HPDE6-E6E7 (cell line): ENCODE measurements around the gene MET.
"Not testable (repeated sequence)": the region's sequence is repeated elsewhere in the genome, so short reads cannot be mapped to it uniquely, and the experiment has no call there.

ENCODE experiments used
- DNase-seq: peaks from one replicate; pipeline ENCODE4 v3.0.0; 2011; ENCODE audit warnings: missing footprints; ENCODE audit errors: extremely low spot score

MET gene

GRCh38 chr7:116726713-116727431 lies 54.9 kb downstream of the MET start:
- DNase-seq = no peak

GRCh38 chr7:116727432-116728009 lies 55.5 kb downstream of the MET start:
- no peak for DNase-seq

DNA sequence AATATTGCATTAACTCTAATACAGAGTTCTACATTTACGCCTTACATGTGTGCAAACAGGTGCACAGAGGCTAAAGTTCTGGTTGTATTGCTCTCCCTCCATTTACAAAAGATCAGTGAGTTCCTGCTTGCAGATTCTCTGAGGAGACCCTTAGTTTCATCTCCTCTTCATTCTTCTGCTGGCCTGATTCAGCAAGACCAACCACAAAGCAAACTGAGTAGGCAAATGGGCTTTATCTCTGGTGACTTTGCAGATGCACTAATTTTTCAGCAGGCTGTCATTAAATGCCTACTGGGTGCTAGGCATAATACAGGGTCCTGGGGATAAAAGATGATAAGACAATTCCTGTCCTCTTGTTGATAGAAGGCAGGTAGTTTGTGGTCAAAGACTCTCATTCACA lies 56.4 kb downstream of the MET start:
- DNase-seq = no peak

DNA sequence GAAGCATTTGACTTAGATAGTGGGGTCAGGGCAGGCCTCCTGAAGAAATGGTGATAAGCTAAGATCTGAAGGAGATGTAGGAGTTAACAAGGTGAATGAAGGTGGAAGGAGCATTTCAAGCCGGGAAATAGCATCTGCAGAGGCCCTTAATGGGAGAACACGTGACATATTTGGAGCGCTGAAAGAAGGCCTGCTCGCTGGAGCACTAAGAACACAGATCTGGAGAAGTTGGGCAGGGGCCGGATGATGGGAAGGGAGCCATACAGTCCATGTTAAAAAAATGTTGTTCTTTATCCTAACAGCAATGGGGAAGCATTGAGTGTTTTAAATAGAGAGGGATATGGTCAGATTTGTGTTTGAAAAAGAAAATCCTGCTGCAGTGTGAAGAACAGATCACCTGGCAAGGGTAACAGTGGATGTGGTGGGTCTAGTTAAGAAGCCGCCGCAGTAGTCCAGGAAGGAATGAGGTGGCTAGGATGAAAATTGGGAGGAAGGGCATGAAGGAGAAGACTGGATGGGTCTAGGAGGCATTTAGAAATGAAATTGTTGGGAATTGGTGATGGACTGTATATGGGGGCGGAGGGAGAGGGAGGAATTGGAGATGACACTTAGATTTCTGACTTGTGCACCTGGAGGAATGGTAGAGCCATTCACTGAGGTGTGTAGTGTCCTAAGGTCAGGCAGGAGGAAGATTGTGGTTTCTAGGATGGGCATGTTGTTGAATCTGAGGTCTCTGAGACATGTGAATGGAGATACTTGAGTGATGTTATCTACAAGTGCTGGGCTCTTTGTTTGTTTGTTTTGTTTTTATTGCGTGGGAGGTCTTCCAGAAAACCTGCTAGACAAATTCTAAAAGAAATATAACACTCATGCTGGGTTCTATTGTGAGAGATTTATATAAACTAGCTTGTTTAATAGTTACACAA lies 58.4 kb downstream of the MET start:
- no peak for DNase-seq

- DNase-seq = no peak
Observed at GRCh38 chr7:116731023-116731395, 59.0 kb downstream of the MET start.

DNA sequence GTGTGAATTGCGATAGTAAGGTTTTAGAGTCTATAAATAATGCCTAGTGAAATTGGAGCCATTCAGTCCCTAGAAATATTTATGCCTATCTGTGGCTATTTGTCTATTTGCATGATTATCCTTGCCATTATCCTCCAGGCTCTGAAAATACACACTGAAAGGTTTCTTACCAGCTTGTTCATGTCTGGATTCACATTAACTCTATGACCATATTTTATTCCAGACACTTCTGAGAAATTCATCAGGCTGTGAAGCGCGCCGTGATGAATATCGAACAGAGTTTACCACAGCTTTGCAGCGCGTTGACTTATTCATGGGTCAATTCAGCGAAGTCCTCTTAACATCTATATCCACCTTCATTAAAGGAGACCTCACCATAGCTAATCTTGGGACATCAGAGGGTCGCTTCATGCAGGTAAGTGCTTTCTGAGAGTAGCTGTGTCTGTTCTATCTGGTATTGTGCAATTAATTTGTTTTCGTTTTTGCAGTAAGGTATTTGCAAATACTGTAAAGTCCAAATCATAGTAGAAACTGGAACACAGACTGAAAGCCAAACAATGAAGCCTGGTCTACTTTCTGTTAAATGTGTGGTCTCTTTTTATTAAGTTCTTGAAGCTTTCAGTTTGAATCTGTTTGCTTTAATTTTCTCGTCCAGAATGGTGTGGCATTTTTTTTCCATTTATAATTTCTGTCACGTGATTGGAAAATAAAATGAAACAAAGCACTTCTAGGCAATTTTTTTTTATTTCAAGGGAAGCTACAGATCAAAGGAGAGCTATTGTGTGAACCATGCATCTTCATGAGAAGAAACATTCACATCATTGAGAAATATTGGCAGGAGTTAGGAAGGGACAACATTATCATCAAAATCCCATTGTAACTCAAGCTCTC lies 59.7 kb downstream of the MET start:
- no peak for DNase-seq

DNA sequence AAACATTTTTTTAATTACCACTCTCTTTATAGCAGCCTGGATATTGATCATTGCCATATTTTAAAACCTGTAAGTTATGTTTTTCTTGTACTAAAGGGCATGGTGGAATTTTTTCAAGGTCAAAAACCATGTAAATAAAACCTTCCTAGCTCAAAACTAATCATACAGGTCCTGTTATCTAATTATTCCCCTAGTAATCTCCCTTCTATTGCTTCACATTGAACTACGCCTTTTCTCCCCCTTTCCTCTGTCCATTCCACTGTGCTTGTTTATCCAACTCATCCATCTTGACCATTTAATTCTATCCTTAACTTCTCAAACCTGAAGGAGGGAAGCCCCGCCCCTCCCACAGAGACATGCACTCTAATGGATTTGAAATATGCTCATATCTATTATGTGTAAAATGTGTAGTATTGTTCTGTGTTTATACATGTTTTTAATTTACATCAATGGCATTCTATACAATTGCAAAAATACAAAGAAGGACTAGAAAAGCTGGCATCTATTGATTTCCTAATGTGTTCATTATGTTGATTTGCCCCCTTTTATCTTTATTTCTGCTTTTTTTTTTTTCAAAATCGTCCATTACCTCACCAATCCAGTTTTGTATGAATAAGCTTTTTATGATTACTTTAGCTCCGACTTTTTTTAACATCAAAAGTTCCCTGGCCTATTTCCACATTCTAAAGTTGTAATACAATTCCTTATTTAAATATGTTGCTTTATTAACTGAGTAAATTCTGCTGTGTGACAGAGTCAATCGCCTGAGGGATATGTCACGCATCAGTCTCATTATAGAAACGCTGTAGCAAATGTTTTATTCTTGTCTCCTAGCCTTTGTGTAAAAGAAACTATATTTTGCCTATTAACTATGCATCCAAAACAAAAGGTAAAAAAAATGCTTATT lies 61.0 kb downstream of the MET start:
- no peak for DNase-seq

DNA sequence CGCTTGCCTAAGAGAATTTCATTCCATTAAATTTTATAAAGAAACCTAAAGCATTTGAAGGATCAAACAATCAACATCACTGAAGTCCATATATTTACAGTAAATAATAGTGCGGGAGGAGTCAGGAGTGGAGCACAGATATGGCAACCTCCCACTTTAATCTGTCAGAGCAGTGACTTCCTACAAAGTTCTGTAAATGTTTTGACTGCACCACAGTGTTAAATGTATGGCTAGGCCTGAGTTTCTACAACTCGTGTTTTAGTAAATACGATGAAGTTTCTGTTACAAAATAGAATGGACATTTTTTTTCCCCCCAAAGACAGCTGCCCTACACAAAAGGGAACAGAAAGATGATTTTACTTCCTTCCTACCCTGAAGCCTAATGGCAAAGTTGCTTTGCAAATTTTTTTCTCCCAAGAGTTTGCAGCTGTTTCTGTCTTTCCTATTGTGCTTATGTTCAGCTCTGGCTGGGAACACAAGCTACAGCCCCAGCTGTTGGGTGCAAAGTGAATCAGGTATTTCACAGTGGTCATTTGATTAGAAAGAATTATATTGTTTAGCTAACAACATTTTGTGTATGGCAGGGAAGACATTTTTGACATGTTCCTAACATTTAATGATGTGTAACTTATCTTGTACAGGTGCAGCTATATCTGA lies 62.1 kb downstream of the MET start:
- no peak for DNase-seq

GRCh38 chr7:116734710-116735109 lies 62.7 kb downstream of the MET start:
- DNase-seq = no peak

DNA sequence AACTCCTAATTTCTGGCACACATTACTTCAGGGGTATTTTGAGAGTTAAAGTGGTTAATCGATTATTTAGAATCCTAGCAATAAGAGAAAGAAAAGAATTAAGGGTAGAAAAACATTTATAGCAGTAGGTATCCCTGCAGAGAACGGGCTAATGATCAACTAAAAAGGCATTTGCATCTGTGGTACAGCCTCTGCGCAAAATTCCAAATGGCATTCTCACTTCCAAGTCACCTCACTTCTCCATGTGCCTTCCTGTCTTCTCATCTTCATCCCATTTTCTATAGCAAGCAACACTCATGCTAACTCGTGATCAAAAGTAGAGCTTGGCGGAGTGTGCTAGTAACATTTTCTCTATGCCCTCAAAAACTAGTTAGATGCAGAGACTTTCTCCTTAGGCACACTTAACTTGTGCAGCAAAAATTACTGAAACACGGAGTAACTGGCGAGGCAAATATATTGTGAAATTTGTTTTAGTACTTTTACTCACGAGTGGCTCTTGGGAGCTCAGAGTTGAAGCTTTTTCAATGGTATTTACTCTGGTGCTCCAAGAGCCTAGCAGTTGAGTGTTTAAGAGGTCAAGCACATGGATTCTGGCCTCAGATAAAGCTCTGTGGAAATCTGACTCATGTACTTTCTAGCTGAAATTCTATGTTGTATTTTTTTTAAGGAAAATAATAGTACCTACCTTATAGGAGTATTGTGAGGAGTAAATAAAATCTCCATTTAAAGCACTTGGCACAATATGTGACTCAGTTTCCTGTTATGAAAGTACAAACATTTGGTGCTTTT lies 65.1 kb downstream of the MET start:
- DNase-seq = no peak

DNA sequence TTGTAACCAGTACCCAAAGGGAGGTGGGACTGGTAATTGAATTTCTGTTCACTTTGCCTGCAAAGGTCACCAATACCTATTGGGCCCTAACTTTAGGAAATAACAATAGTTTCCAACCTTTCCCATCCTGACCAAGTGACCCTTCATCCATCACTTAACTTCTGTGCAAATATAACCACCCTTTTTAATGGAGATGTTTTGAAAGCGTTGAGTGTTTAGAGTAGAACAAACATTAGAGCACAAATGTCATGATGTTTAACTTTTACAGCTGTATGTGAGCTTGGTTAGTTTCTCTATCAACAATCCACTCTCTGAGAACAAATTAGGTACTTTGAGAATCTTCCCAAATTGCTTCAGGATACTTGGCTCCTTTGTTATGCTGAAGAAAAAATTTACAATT lies 66.4 kb downstream of the MET start:
- DNase-seq = no peak

DNA sequence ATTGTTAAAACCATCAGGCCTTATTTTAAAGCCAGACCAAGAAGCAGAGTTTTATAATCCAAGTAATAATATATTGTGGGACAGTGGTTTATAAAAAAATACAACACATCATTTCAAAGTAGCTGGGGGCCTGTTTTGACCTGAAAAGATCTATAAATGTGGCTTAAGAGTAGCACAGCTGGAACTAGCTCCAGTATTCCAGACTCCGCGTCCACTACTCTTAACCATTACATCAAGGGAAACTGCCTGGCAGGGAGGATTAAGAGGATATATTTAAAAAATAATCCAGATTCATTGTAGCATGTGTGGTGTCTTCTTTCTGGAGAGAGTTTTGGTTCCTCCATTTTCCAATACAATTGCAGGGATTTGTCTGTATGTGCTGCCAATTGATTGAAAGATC lies 67.3 kb downstream of the MET start:
- DNase-seq = no peak

DNA sequence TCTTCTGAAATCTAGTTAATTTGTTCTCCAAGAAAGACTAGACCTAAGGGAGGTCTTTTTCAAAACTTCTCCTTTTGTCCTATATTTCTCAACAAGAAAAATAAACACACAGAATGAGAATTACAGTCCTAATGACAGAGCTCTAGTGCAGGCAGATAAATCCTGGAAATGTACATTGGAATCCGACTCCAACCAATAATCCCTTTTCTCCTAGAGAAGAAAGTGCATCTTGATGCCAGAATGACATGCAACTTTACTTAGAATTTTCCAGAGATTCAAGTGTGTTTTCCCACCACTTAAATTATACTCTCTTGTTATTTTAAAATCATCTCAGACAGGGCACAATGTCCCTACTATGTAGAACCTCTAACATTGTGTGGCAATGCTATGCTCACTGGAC lies 68.2 kb downstream of the MET start:
- no peak for DNase-seq

GRCh38 chr7:116740755-116741462 lies 68.9 kb downstream of the MET start:
- no peak for DNase-seq

GRCh38 chr7:116741625-116742316 lies 69.8 kb downstream of the MET start:
- DNase-seq = no peak

- no peak for DNase-seq
Observed at GRCh38 chr7:116742641-116743040, 70.6 kb downstream of the MET start.

DNA sequence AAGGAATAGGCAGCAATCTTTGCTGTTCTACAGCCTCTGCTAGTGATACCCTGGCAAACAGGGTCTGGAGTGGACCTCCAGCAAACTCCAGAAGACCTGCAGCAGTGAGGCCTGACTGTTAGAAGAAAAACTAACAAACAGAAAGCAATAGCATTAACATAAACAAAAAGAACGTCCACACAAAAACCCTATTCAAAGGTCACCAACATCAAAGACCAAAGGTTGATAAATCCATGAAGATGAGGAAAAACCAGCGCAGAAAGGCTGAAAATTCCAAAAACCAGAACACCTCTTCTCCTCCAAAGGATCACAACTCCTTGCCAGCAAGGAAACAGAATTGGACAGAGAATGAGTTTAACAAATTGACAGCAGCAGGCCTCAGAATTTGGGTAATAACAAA lies 71.8 kb downstream of the MET start:
- not testable (repeated sequence) for DNase-seq

DNA sequence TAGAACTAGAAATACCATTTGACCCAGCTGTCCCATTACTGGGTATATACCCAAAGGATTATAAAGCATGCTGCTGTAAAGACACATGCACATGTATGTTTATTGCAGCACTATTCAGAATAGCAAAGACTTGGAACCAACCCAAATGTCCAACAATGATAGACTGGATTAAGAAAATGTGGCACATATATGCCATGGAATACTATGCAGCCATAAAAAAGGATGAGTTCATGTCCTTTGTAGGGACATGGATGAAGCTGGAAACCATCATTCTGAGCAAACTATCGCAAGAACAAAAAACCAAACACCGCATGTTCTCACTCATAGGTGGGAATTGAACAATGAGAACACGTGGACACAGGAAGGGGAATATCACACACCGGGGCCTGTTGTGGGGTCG lies 74.4 kb downstream of the MET start:
- DNase-seq = not testable (repeated sequence)
